HG03575 (cell line): ENCODE measurements around the gene GRK4.

ENCODE experiments used
- ATAC-seq: cut with Tn5 transposase; IDR thresholded peaks from one replicate; pipeline ENCODE4 v1.9.1; 2021; ENCODE audit not compliant: unreplicated experiment, insufficient number of reproducible peaks, low FRiP score; ENCODE audit errors: extremely low read depth

The GRK4 gene

GRCh38 chr4:2995546-2996265 is 32.3 kb downstream of the GRK4 start:
- no peak for ATAC-seq

DNA sequence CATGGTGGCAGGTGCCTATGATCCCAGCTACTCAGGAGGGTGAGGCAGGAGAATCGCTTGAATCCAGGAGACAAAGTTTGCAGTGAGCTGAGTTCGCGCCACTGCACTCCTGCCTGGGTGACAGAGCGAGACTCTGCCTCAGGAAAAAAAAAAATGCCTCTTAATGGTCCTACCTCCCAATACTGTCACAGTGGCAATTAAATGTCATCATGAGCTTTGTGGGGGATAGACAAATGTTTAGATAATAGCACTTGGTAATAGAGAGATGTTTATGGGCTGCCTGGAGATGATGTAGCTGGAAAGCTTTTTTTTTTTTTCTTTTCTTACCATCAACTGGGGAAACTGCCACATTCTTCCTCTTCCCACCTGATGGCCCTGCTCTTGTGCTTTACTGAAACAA is 33.0 kb downstream of the GRK4 start:
- no peak for ATAC-seq

DNA sequence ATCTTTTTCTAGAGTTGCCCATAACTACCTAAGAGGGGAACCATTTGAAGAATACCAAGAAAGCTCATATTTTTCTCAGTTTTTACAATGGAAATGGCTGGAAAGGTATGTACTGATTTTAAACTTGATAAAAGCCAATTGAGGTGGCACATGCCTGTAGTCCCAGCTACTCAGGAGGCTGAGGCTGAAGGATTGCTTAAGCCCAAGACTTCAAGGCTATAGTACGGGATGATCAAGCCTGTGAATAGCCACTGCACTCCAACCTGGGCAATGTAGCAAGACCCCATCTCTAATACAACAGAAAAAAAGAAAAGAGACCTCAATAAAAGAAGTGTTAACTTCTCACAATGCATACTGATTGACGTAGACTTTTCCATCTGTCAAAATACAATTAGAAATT is 44.4 kb downstream of the GRK4 start:
- no peak for ATAC-seq

DNA sequence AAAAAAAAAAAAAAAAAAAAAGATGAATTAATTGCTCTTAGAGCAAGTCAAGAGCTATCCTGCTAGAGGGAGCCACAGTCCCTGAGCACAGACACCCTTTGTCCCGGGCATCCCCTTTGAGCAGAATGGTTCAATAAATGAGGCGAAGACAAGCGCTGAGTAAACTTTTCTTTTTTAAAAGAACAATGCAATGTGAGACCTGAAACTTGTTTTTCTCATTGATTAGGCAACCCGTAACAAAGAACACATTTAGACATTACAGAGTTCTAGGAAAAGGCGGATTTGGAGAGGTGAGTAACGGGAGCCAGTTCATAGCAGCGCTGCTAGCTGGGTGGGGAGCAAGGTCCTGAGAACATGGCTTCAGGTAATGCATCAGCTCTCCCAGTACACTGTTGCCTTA is 46.1 kb downstream of the GRK4 start:
- ATAC-seq = no peak

DNA sequence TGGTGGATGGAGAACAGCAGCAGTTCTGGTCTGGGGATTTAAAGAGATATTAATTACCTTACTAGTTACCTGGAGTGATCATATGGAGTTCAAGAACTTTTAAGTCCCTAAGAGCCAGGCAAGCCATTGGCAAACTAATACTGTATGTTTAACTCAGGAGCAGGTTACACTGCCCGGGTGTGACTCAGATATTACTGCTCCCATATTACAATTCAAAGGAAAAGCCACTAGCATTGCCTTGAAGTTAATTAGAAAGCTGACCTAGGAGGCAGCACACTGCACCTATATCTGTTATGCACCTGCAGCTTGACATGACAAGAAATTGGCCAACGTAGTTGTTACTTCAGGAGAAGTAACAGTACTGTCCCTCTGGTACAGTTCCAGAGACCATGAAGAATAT is 47.2 kb downstream of the GRK4 start:
- ATAC-seq = no peak

DNA sequence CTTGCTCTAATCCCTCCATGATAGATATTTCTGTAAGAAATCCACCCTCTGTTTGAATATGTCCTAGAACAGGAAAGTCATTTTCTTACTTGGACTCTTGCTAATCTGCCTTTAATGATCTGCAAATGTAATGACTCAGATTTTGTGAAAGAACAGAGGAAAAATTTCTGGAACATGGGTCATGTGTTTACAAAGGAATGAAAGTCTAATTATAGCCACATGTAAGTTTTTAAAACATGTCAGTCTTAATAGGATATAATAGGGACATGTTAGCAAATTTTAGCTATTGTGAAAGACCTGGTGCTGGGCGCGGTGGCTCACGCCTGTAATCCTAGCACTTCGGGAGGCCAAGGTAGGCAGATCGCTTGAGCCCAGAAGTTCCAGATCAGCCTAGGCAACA is 47.6 kb downstream of the GRK4 start:
- no peak for ATAC-seq

GRCh38 chr4:3011456-3012220 is 48.3 kb downstream of the GRK4 start:
- ATAC-seq = no peak

DNA sequence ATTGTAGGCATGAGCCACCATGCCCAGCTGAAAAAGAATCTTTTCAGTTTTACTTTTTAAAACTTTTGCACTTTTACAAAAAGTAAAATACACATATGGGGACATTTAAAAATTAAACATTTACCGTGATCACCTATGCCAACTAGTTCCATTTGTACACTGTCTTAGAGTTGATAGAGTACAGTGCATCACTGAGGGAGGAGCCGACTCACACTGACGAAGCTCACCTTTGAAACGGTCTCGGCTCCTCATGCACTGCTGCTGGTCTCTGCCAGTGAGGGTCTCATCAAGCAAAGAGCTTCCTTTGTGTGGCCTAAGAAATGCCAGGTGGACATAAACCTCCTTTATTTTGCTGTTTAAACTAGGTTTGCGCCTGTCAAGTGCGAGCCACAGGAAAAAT is 50.0 kb downstream of the GRK4 start:
- ATAC-seq = no peak

GRCh38 chr4:3013839-3014350 is 50.5 kb downstream of the GRK4 start:
- no peak for ATAC-seq

- ATAC-seq = no peak
Observed at GRCh38 chr4:3016961-3017360, 53.6 kb downstream of the GRK4 start.

DNA sequence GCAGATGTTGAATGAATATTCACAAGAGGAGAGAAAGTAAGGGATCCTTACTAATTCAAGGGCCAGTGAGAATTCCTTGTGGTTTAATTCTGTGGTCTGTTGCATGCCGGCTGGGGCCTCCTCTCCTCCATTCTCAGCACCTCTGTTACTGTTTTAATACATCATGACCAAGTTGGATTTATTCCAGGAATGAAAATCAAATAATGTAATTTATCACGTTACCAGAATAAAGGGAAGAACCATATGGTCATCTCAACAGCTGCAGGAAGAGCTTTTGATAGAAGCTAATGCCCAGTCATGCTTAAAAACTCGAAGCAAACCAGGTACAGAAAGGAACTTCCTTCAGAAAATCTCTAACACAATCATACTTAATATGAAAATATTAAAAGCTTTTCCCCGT is 54.1 kb downstream of the GRK4 start:
- ATAC-seq = no peak

DNA sequence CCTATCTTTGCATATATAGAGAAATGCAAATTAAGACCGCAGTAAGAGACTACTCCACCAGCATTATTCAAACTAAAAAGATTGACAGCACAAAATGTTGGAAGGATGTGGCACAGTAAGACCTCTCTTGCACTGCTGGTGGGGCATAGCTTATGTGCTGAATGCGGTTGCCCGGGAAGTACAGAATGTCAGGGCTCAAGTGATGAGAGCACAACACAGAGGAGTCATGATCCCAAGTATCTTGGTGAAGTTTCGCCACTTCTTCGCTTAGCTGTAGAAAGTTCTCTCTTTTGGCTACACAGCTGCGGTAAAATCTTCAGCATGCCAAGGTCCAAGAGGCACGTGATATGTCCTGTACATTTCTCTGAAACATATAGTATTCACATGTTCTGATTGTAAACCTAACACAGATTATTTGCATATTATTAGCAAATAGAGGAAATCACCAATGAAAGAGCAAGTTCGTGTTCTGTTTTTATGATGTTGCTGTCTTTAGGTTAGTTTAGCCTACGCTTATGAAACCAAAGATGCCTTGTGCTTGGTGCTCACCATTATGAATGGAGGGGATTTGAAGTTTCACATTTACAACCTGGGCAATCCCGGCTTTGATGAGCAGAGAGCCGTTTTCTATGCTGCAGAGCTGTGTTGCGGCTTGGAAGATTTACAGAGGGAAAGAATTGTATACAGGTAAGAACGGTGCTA is 55.9 kb downstream of the GRK4 start:
- ATAC-seq = no peak

DNA sequence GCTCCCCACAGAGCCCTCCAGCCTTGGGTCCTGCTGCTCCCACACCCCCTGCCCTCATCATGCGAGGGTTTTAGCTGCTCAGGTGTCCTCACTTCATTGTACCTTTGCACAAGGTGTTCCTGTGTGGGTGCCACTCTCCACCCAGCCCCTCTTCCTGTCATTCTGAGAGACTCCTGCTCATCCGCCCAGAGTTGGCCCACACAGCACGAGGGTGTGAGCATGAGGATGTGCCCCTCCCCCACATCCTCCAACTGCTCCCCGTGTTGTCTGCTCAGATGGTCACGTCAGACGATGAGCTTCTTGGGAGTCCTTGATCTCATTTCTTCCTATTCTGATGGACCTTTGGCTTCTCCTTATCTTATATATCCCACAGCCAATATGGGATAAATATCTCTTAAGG is 57.8 kb downstream of the GRK4 start:
- no peak for ATAC-seq

- no peak for ATAC-seq
Observed at GRCh38 chr4:3021627-3022026, 58.3 kb downstream of the GRK4 start.

DNA sequence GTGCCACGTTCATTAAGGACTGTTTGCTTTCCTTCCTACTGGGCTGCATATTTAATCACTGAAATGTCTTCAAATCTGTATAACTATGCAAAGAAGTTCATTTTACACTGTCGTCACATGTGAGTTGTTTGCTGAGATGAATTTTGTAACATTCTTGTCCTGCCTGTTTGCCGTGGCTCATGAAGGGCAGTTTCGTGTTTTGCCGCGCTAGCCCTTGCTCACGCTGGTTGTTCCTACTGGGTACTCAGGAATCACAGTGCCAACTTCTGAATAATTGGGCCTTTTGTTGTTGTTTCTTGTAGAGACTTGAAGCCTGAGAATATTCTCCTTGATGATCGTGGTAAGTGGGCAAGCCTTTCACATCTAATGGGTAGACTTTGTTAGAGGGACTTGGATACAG is 58.7 kb downstream of the GRK4 start:
- ATAC-seq = no peak

DNA sequence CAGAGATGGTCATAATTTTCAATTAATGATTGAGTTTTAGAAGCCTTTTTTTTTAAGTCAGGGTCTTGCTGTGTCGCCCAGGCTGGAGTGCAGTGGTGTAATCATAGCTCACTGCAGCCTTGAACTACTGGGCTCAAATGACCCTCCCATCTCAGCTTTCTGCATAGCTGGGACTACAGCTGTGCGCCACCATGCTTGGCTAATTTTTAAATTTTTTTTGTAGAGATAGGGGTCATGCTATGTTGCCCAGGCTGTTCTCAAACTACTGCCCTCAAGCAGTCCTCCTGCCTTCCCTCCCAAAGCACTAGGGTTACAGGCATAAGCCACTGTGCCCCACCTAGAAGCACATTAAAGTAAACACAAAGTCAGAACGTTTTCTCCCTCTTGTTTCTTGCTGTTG is 59.3 kb downstream of the GRK4 start:
- ATAC-seq = no peak

DNA sequence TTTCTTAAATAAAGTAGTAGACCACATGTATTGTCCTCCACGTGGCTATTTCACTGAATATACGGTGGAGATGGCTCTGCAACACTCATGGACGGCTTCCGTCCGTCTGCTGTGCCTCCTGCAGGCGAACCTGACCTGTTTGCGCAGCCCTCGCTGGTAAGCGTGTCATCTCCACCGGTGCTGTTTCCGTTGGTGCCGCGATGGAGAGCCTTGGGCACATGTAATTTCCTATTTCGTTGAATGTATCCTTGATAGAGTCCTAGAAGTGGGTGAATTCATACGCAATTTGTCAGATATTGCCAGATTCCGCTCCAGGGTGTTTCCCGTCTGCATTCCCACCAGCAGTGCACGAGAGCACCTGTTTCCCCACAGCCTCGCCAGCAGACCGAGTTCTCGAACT is 62.5 kb downstream of the GRK4 start:
- ATAC-seq = no peak

DNA sequence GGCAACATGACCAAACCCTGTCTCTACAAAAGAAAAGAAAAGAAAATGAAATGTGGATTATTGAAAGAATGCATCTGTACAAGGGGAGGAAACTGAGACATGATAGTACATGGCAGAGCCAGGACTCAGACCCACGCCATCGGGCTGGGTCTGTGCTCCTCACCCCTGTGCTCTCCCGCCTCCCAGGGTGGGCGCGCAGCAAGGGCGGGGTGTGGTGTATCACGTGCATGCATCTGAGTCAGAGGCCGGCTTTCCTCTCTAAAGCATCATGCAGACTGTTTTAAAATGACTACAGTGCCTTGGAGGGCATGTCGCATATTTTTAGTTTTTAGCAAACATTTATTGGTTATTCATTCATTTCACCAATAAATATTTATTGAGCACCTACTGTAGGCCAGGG is 63.2 kb downstream of the GRK4 start:
- ATAC-seq = no peak

- ATAC-seq = no peak
Observed at GRCh38 chr4:3029464-3029863, 66.1 kb downstream of the GRK4 start.
